22Rv1 (cell line): ENCODE results near the gene CEP63.

ENCODE experiments used
- CTCF ChIP-seq: fragments of 450-650 bp; IDR thresholded peaks from 2 replicates; pipeline ENCODE4 v1.5.1; 2017; ENCODE audit warnings: mild to moderate bottlenecking
- ZFX ChIP-seq: fragments of 450-650 bp; IDR thresholded peaks from 2 replicates; pipeline ENCODE4 v1.6.1; 2017; ENCODE audit warnings: antibody characterized with exemption, borderline replicate concordance

GRCh38 chr3:134464064-134464688, 21.7 kb upstream of the CEP63 start:
- TF ChIP-seq CTCF (no peak), ZFX (no peak)
